ENCODE results near the gene OXT. TPM values are rescaled to one million over a fixed set of nuclear protein-coding genes. Genes with fewer than 3 reads are reported as not detected.
"Not testable (repeated sequence)": the region's sequence is repeated elsewhere in the genome, so short reads cannot be mapped to it uniquely, and the experiment has no call there.

OXT gene
- polyA plus RNA-seq (ENCODE audit: low read depth in 6 of 6), result 1 to 10 TPM in 3 of 6 donors, under 1 TPM in 1, not detected in 2; 0.79 to 1.5 (median 1.2) TPM

DNA sequence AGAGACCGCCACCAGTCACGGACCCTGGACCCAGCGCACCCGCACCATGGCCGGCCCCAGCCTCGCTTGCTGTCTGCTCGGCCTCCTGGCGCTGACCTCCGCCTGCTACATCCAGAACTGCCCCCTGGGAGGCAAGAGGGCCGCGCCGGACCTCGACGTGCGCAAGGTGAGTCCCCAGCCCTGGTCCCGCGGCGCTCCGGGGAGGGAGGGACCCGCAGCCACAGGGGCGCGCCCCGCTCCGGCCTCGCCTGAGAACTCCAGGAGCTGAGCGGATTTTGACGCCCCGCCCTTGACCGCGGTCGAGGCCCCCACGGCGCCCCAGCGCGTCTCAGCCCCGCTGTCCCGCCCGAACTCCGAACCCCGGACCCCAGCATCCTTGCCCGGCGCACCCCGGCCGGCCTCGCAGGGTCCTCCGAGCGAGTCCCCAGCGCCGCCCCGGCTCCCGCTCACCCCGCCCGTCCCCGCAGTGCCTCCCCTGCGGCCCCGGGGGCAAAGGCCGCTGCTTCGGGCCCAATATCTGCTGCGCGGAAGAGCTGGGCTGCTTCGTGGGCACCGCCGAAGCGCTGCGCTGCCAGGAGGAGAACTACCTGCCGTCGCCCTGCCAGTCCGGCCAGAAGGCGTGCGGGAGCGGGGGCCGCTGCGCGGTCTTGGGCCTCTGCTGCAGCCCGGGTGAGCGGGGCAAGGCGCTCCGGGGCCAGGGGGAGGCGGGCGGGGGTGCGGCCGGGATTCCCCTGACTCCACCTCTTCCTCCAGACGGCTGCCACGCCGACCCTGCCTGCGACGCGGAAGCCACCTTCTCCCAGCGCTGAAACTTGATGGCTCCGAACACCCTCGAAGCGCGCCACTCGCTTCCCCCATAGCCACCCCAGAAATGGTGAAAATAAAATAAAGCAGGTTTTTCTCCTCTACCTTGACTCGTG is at the start of gene OXT:
OXT (plus strand) TSS at position 11 of the 920 bp plus-strand sequence; CDS start at position 47, 36 bp downstream.
- Mint-ChIP-seq H3K4me1 (peaks cover 11 to 39% (median 24%) of the 10 kb centered on the region in 3 donors), H3K27me3 (peaks cover 9 to 15% (median 12%) of the 10 kb centered on the region in 3 donors), H3K36me3 (peaks cover 0 to 5% of the 10 kb centered on the region in 2 donors), H3K27ac (peak within 1 kb of the TSS; percentile 78 to 96 (median 92)), H3K9me3 (no peaks in the 10 kb centered on the region), H3K4me3 (peak within 1 kb of the TSS; percentile 75 to 91 (median 90))
- ATAC-seq (ENCODE audit: low read depth in 2 of 2), result peak; percentile 86 to 87
- peak; percentile 68 for DNase-seq

DNA sequence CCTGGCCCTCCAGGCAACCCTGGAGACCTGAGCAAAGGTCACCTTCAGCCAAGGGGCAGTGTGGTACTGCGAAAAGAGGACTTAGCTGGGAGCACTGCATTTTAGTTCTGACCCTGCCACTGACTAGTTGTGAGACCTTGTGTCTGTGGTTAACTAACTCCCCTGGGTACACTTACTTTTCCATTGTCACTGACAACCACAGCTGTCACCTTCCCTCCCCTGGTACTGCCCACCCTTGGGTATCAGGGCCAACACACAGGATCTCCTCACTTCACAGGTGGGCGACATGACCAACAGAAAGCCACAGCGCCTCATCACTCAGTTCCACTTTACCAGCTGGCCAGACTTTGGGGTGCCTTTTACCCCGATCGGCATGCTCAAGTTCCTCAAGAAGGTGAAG is 49.6 kb upstream of the OXT start:
- H3K4me1 Mint-ChIP-seq, result peaks cover 2 to 9% (median 6%) of the 10 kb centered on the region in 3 donors
- no peak for DNase-seq
- H3K27ac Mint-ChIP-seq, result peak overlapping the region in 2 of 6 donors; percentile 42 to 70
- H3K36me3 Mint-ChIP-seq, result peaks cover 29 to 54% of the 10 kb centered on the region in 2 donors
- H3K4me3 Mint-ChIP-seq, result no peak overlapping the region
- H3K9me3 Mint-ChIP-seq, result peaks cover 0 to 2% (median 0%) of the 10 kb centered on the region in 7 donors
- H3K27me3 Mint-ChIP-seq, result no peaks in the 10 kb centered on the region
- ATAC-seq (ENCODE audit: low read depth in 2 of 2), result no peak

DNA sequence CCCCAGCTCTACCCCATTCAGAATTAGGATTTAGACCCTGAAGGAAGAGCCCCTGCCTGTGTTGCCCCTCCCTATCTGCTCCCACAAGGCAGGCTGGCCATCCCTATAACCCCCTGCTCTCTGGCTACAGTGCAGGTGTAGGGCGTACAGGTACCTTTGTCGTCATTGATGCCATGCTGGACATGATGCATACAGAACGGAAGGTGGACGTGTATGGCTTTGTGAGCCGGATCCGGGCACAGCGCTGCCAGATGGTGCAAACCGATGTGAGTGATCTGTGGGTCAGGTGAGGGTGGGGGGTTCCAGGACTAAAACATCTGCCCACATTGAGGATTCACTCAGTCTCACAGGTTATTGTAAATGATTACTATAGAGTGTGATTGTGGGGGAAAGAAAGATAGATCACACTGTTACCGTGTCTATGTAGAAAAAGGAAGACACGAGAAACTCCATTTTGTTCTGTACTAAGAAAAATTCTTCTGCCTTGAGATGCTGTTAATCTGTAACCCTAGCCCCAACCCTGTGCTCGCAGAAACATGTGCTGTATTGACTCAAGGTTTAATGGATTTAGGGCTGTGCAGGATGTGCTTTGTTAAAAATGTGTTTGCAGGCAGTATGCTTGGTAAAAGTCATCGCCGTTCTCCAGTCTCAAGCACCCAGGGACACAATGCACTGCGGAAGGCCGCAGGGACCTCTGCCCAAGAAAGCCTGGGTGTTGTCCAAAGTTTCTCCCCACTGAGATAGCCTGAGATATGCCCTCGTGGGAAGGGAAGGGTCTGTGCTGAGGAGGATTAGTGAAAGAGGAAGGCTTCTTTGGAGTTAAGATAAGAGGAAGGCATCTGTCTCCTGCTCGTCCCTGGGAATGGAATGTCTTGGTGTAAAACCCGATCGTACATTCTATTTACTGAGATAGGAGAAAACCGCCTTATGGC is 48.6 kb upstream of the OXT start:
- H3K27ac Mint-ChIP-seq, result peak overlapping the region in 4 of 6 donors; percentile 42 to 83 (median 54)
- H3K27me3 Mint-ChIP-seq; ATAC-seq (ENCODE audit: low read depth in 2 of 2); DNase-seq; H3K9me3 Mint-ChIP-seq; H3K4me1 Mint-ChIP-seq; H3K4me3 Mint-ChIP-seq: not testable (repeated sequence)
- peaks cover 19 to 54% of the 10 kb centered on the region in 2 donors for H3K36me3 Mint-ChIP-seq

DNA sequence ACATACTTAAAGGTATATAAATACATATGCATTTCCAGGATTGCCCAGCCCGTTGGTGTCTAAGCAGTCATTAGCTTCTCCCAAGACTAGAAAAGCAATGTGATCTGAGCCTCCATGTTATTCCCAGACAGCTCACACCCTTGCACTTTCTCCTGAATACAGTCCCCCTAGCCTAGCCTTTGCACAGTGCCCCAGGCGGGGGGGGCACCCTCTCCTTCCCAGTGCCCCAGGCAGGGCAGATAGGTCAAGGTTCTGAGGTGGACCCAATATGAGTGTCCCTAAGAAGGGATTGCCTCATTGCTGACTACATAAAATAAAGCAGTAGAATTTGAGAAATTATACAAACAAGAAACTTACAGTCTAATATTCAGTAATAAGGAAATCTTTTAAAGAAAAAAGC is 43.4 kb upstream of the OXT start:
- no peaks in the 10 kb centered on the region for H3K27me3 Mint-ChIP-seq
- ATAC-seq (ENCODE audit: low read depth in 2 of 2) (no peak), DNase-seq (no peak)
- H3K27ac Mint-ChIP-seq, result peak overlapping the region in 1 of 6 donors; percentile 75
- peaks cover 2 to 6% (median 6%) of the 10 kb centered on the region in 3 donors for H3K4me1 Mint-ChIP-seq
- H3K36me3 Mint-ChIP-seq, result peaks cover 10 to 31% of the 10 kb centered on the region in 2 donors
- H3K9me3 Mint-ChIP-seq, result no peaks in the 10 kb centered on the region
- no peak overlapping the region for H3K4me3 Mint-ChIP-seq

DNA sequence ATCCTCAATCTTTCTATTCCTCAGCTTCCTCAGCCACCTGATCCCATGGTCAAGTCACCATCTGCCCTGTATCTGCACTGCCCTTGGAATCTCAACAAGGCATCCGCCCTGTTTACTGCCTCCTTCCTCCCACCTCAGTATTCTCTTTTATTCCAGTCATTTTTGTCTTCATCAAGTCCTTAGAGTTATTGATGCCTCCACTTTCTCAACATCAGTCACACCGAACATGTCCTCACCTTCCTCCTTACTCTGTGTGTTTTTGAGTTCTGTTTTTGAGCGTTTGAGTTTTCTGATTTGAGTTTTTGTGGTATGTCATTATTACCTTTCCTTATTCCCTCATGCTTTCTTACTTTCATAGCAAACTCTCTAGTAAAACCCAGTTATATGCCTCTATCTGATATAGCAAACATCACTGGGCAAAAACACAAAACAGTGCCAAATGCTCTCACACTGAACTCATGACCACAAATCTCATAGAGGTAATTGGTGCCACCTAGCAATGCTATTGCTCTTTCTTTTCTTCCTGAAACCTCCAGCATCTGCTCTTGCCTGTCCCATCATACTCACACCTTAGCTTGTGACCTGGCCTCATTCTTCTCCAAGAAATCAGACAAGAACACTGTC is 39.8 kb upstream of the OXT start:
- H3K4me3 Mint-ChIP-seq, result no peak overlapping the region
- no peaks in the 10 kb centered on the region for H3K27me3 Mint-ChIP-seq
- no peak for ATAC-seq (ENCODE audit: low read depth in 2 of 2)
- H3K9me3 Mint-ChIP-seq, result no peaks in the 10 kb centered on the region
- peaks cover 0 to 5% (median 4%) of the 10 kb centered on the region in 3 donors for H3K4me1 Mint-ChIP-seq
- H3K36me3 Mint-ChIP-seq, result peaks cover 15 to 34% of the 10 kb centered on the region in 2 donors
- no peak for DNase-seq
- H3K27ac Mint-ChIP-seq, result no peak overlapping the region

DNA sequence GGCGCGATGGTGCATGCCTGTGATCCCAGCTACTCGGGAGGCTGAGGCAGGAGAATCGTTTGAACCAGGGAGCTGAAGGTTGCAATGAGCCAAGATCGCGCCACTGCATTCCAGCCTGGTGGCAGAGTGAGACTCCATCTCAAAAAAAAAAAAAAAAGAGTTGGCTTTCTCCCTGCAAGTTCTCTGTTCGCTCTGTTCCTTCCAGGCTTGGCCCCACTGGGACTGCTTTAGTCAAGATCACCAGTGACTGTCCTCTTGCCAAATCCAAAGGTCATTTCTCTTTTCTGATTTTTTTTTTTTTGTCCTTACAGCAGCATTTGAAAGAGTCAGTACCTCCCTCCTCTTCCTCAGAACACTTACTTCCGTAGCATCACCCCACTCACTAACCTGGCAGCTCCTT is 38.8 kb upstream of the OXT start:
- Mint-ChIP-seq H3K36me3 (peaks cover 15 to 26% of the 10 kb centered on the region in 2 donors), H3K9me3 (no peaks in the 10 kb centered on the region), H3K4me3 (no peak overlapping the region), H3K27ac (no peak overlapping the region), H3K4me1 (peaks cover 0 to 5% (median 4%) of the 10 kb centered on the region in 3 donors), H3K27me3 (no peaks in the 10 kb centered on the region)
- DNase-seq (no peak), ATAC-seq (ENCODE audit: low read depth in 2 of 2) (no peak)

DNA sequence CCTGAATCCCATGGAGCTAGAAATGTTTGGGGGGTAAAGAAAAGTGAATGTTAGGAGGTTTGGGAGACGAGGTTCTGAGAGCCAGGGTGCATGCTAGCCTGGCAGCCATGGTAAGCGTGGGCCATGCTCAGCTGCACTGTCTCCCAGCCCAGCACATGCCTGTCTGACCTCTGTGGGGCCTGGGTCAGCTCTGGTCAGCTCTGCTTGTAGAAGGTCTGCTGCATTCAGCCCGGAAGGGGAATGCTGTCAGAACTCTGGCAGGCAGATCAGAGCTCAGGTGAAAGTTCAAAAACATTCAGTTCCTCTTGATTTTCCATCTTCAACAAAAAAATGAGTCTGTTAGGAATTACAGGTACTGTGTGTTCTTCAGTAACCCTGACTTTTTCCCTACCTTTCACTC is 33.8 kb upstream of the OXT start:
- DNase-seq (no peak), ATAC-seq (ENCODE audit: low read depth in 2 of 2) (no peak)
- Mint-ChIP-seq H3K9me3 (no peaks in the 10 kb centered on the region), H3K36me3 (peaks cover 24 to 30% of the 10 kb centered on the region in 2 donors), H3K27me3 (no peaks in the 10 kb centered on the region), H3K27ac (peak overlapping the region in 1 of 6 donors; percentile 44), H3K4me1 (peaks cover 0 to 9% (median 5%) of the 10 kb centered on the region in 3 donors), H3K4me3 (no peak overlapping the region)

DNA sequence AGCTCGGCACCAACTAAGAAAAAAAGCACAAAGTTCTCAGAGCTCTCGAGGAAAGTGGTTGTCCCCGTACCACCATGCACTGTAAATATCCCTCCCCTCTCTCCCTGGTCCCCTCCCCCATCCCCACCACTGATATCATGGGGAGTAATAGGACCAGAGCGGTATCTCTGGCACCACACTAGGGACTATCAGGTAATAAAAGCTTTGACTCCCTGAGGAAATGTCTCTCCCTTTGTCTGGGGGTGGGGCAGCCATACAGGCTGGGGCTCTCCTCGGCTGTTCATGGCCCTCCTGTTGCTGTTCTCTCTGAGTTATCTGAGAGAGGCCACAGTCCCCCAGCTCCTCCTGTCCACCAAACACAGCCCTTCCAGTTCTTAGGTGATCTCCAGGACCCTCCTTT is 33.0 kb upstream of the OXT start:
- H3K9me3 Mint-ChIP-seq, result no peaks in the 10 kb centered on the region
- peak overlapping the region in 1 of 8 donors; percentile 12 for H3K4me3 Mint-ChIP-seq

DNA sequence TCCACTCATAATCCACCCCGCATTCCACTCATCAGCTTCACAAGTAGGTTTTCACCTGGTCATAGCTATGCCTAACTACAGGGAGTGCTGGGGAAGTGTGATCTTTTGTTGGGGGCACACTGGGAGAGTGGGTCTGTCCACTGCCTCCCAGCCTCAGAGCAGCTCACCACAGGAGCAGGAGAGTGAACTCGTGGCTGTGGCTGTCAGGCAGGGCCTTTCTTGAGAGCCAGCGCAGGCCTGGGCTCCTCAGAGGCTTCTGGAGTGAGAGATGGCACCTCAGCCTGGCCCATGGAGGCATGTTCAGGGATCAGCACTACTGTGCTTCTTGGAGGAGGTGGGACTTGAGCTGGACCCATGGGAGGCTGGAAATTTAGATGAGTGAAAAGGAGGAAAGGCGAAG is 32.0 kb upstream of the OXT start:
- peak overlapping the region in 3 of 6 donors; percentile 33 to 88 (median 45) for H3K27ac Mint-ChIP-seq
- H3K4me1 Mint-ChIP-seq, result peaks cover 5 to 9% (median 5%) of the 10 kb centered on the region in 3 donors
- no peak for ATAC-seq (ENCODE audit: low read depth in 2 of 2)
- no peaks in the 10 kb centered on the region for H3K27me3 Mint-ChIP-seq
- DNase-seq, result no peak
- no peaks in the 10 kb centered on the region for H3K9me3 Mint-ChIP-seq
- peaks cover 24 to 30% of the 10 kb centered on the region in 2 donors for H3K36me3 Mint-ChIP-seq
- no peak overlapping the region for H3K4me3 Mint-ChIP-seq

More for the DNA sequence above, 33.0 kb upstream of the OXT start:
- Mint-ChIP-seq H3K27ac (peak overlapping the region in 2 of 6 donors; percentile 39 to 90), H3K27me3 (no peaks in the 10 kb centered on the region), H3K4me1 (peaks cover under 1 to 9% (median 5%) of the 10 kb centered on the region in 3 donors), H3K36me3 (peaks cover 24 to 30% of the 10 kb centered on the region in 2 donors)
- no peak for ATAC-seq (ENCODE audit: low read depth in 2 of 2)
- no peak for DNase-seq

DNA sequence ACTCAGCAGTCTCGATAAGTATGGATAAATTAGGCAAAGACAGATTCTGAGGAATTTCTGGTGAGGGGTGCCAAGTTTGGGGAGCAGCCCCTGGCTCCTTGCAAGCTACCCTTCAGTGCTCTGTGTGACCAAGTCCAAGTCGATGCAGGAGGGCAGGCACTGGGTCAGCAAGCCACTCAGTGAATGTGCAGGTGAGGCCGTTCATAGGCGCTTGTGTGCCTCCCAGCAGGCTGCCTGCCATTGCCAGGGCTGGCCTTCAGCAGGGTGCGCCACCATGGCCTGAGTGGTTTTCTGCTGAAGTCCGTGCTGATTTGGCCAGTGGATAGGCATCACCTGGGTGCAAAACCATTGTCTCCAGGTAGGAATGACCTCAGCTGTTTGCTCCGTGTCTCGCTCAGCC is 31.3 kb upstream of the OXT start:
- Mint-ChIP-seq H3K36me3 (peaks cover 24 to 25% of the 10 kb centered on the region in 2 donors), H3K4me3 (no peak overlapping the region), H3K27ac (no peak overlapping the region), H3K4me1 (peaks cover 8 to 11% (median 10%) of the 10 kb centered on the region in 3 donors), H3K9me3 (no peaks in the 10 kb centered on the region), H3K27me3 (no peaks in the 10 kb centered on the region)
- ATAC-seq (ENCODE audit: low read depth in 2 of 2), result no peak
- no peak for DNase-seq

DNA sequence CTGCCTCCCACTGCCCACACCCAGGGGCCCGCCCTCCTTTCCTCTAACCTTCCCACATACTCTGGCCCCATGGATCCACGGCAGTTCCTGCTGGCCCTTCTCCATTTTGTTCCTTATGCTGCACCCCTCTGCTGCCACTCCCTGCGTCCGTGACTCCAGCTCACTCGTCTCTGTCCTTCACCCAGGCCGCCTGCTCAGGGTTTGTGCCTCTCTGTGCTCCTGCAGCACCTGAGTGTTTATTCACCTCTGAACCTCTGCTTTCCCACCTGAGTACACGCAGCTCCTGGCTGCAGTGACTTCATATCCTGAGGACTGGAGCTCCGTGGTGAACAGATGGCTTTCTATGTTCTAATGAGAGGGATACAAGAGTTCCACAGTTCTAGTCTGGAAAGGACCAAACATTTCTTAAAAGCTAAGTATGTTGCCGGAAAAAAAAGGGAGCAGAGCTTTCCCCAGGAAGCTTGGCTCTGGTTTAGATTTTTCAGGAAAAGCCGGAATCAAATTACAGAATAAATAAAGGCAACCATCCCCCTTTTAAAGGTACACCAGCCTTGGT is 29.5 kb upstream of the OXT start:
- Mint-ChIP-seq H3K4me1 (peaks cover 14 to 18% (median 16%) of the 10 kb centered on the region in 3 donors), H3K4me3 (peak overlapping the region in 1 of 8 donors; percentile 24), H3K9me3 (no peaks in the 10 kb centered on the region), H3K27me3 (no peaks in the 10 kb centered on the region), H3K36me3 (peaks cover 8 to 14% of the 10 kb centered on the region in 2 donors), H3K27ac (peak overlapping the region in 4 of 6 donors; percentile 42 to 84 (median 62))
- no peak for DNase-seq
- ATAC-seq (ENCODE audit: low read depth in 2 of 2), result no peak

DNA sequence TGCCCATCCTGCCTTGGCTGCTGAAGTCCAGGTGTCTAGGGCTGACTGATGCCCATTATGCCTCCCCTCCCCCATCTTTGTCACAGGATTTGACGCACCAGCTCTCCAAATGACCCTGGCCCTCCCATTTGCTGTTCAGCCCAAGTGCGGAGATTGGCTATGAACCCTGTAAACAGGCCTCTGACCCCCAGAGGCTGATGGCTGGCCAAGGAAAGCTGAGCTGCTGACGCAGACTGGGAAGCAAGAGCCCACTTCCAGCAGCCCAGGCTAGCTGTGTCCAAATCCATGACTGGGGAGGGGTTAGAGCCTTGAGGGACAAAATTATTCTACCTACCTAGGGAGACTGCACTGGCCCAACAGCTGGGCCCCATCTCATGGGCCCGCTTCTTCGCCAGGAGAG is 28.8 kb upstream of the OXT start:
- Mint-ChIP-seq H3K27ac (peak overlapping the region in 2 of 6 donors; percentile 61 to 80), H3K36me3 (peaks cover 8 to 14% of the 10 kb centered on the region in 2 donors), H3K27me3 (no peaks in the 10 kb centered on the region), H3K9me3 (no peaks in the 10 kb centered on the region), H3K4me3 (peak overlapping the region in 1 of 8 donors; percentile 92), H3K4me1 (peaks cover 17 to 25% (median 17%) of the 10 kb centered on the region in 3 donors)
- DNase-seq, result no peak
- ATAC-seq (ENCODE audit: low read depth in 2 of 2), result no peak

Data from naive B cell (primary cell).